Astrocyte of the spinal cord (primary cell): ENCODE measurements around the gene MCC.

Experiments used
- DNase-seq: peaks from one replicate; pipeline ENCODE4 v3.0.0; 2011; ENCODE audit warnings: low read depth, low spot score
- H3K4me3 ChIP-seq: 2 replicates; pipeline ENCODE4 v1.5.1; 2011; ENCODE audit warnings: low read depth, mild to moderate bottlenecking, low read length, moderate library complexity
- CTCF ChIP-seq: IDR thresholded peaks from 2 replicates; pipeline ENCODE4 v1.5.1; 2012; ENCODE audit warnings: low read depth, mild to moderate bottlenecking, low read length, inconsistent platforms
- in situ Hi-C: cut with HindIII; loops from 2 replicates; pipeline ENCODE4 v1.10.0; 2017; ENCODE audit warnings: low sequenced_read_pairs

MCC gene

DNA sequence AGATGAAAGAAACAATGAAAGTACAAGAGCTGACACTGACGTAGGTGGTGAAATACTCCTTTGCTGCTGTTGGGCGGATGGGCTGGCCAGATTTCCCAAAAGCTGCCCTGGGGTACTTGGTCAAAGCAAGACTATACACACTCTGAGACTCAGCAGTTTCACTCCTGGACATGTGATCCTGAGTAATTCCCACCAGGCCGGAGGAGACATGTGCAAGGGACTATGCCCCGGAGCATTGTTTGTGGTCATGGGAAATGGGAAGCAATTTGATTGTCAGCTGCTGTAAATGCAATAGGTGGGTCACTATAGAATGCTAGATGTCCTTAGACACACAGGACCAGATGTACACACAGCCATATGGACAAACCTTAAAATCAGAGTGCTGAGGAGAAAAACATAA, 395.6 kb downstream of the MCC start:
- in situ Hi-C loops, result no loop called here
- H3K4me3 ChIP-seq, result no peak overlapping the region
- no peak for DNase-seq
- TF ChIP-seq CTCF, result no peak

- no peak for DNase-seq
- TF ChIP-seq CTCF, result no peak
- no peak overlapping the region for H3K4me3 ChIP-seq
- in situ Hi-C loops, result no loop called here
Observed at GRCh38 chr5:113091622-113092021, 396.6 kb downstream of the MCC start.

DNA sequence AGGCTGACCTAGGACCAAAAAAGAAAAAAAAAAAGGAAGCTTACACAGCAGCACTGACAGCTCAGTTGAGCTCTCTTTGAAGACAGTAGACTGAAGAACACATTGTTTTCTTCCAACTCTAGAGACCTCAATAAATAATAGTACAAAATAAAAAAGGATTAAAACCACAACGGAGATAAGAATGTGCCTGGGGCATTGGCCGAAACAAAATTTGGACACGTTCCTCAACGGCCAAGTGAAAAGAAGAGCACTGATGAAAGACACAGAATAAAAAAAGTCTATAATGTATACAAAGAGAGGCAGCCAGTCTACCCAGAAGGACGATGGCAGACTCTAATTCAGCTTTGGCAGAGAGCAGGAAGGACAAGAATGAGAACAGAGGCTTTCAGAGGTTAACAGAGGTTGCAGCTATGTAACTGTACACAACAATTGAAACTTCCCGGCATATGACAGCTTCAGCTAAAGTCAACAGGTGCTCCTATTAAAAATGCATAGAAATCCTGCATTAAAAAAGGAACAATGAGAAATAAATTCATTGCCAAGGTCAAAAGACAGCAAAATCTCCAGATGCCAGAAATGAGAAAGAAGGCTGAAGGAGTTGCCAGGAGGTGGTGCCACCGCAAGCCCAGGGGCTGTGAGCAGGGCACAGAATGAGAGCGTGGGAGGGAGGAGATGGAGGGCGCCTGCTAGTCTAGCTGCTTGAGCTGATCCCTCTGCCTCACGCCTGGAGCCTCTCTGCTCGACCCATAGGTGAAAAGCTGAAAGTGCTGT, 397.7 kb downstream of the MCC start:
- no peak for TF ChIP-seq CTCF
- DNase-seq, result no peak
- H3K4me3 ChIP-seq, result no peak overlapping the region
- in situ Hi-C loops, result no loop called here

GRCh38 chr5:113089653-113090335, 398.5 kb downstream of the MCC start:
- peak; percentile 58 for DNase-seq
- no peak for TF ChIP-seq CTCF
- in situ Hi-C loops, result no loop called here
- H3K4me3 ChIP-seq, result no peak overlapping the region

GRCh38 chr5:113087976-113088514, 400.2 kb downstream of the MCC start:
- DNase-seq, result no peak
- no peak overlapping the region for H3K4me3 ChIP-seq
- TF ChIP-seq CTCF, result no peak
- in situ Hi-C loops, result no loop called here

DNA sequence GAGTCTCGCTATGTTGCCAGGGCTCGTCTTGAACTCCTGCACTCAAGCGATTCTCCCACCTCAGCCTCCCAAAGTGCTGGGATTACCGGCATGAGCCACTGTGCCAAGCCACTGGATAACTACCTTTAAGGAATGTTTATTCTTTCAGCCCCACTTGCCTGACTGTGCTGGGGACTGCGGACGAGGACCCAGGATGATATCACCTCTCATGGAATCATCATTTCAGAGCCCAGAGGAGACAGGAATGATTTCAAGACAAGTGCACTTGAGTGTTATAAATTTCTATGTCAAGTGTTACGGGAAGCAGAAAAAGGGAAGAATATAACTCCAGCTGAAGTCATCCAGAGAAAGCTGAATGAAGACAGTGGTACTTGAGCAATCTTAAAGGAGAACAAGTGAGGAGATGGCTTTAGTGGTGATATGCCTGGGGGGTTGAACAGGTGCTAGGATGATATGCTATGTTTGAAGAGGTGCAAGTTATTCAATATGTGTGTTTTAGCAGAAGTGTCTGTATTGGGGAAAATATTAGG, 402.3 kb downstream of the MCC start:
- no peak overlapping the region for H3K4me3 ChIP-seq
- DNase-seq, result no peak
- TF ChIP-seq CTCF, result no peak
- in situ Hi-C loops, result no loop called here
